Neural progenitor cell (in vitro differentiated cells): ENCODE data around the gene ALK. TPM values are rescaled to one million over a fixed set of nuclear protein-coding genes. Genes with fewer than 3 reads are reported as not detected.

ENCODE experiments used
- DNase-seq: peaks from one replicate; pipeline ENCODE4 v3.0.0-alpha.2; 2016; ENCODE audit warnings: low spot score
- H2AFZ ChIP-seq: fragments of 200-600 bp; sonication (generic); replicated peaks from 2 replicates; pipeline ENCODE4 v1.6.1; 2016; ENCODE audit warnings: antibody characterized with exemption
- H3F3A ChIP-seq: fragments of 200-600 bp; sonication (generic); 2 replicates; pipeline ENCODE4 v1.6.1; 2016; ENCODE audit warnings: antibody characterized with exemption, low read depth
- H3K27ac ChIP-seq: fragments of 200-600 bp; sonication (generic); 2 replicates; pipeline ENCODE4 v1.5.1; 2016; ENCODE audit warnings: mild to moderate bottlenecking
- H3K27me3 ChIP-seq: fragments of 200-600 bp; sonication (generic); 2 replicates; pipeline ENCODE4 v1.6.1; 2016; ENCODE audit warnings: mild to moderate bottlenecking, moderate library complexity
- H3K36me3 ChIP-seq: fragments of 200-600 bp; sonication (generic); 2 replicates; pipeline ENCODE4 v1.5.1; 2016
- H3K4me1 ChIP-seq: fragments of 200-600 bp; sonication (generic); 2 replicates; pipeline ENCODE4 v1.6.1; 2016; ENCODE audit warnings: mixed run types
- H3K4me2 ChIP-seq: fragments of 200-600 bp; sonication (generic); 2 replicates; pipeline ENCODE4 v1.6.1; 2016
- H3K4me3 ChIP-seq: fragments of 200-600 bp; sonication (generic); 2 replicates; pipeline ENCODE4 v1.5.1; 2016
- H3K79me2 ChIP-seq: fragments of 200-600 bp; sonication (generic); 2 replicates; pipeline ENCODE4 v1.6.1; 2016; ENCODE audit warnings: low read depth
- H3K9ac ChIP-seq: fragments of 200-600 bp; sonication (generic); 2 replicates; pipeline ENCODE4 v1.6.1; 2016
- H3K9me3 ChIP-seq: fragments of 200-600 bp; sonication (generic); 2 replicates; pipeline ENCODE4 v1.5.1; 2016; ENCODE audit warnings: low read depth
- H4K20me1 ChIP-seq: fragments of 200-600 bp; sonication (generic); 2 replicates; pipeline ENCODE4 v1.6.1; 2016; ENCODE audit warnings: low read depth
- H3K27ac Mint-ChIP-seq: 3 replicates; pipeline ENCODE4 v1.8.0; 2021; ENCODE audit warnings: mixed read lengths
- H3K27me3 Mint-ChIP-seq: 2 replicates; pipeline ENCODE4 v1.8.0; 2022; ENCODE audit warnings: low read depth, mild to moderate bottlenecking, inconsistent platforms, moderate library complexity, mixed read lengths; ENCODE audit not compliant: insufficient read depth
- H3K36me3 Mint-ChIP-seq: 3 replicates; pipeline ENCODE4 v1.8.0; 2021; ENCODE audit warnings: mixed read lengths
- H3K4me1 Mint-ChIP-seq: 3 replicates; pipeline ENCODE4 v1.8.0; 2021; ENCODE audit warnings: mixed read lengths
- H3K4me3 Mint-ChIP-seq: 3 replicates; pipeline ENCODE4 v1.8.0; 2021; ENCODE audit warnings: mild to moderate bottlenecking, moderate library complexity, mixed read lengths
- H3K9me3 Mint-ChIP-seq: 3 replicates; pipeline ENCODE4 v1.8.0; 2020; ENCODE audit warnings: mixed read lengths
- CTCF ChIP-seq: fragments of 200-600 bp; sonication (generic); IDR thresholded peaks from 2 replicates; pipeline ENCODE4 v1.5.1; 2017; ENCODE audit warnings: antibody characterized with exemption, mild to moderate bottlenecking
- EZH2 ChIP-seq: fragments of 200-600 bp; sonication (generic); IDR thresholded peaks from 2 replicates; pipeline ENCODE4 v1.6.1; 2017; ENCODE audit warnings: antibody characterized with exemption, mild to moderate bottlenecking, moderate library complexity
- EZH2phosphoT487 ChIP-seq: fragments of 200-600 bp; sonication (generic); IDR thresholded peaks from 2 replicates; pipeline ENCODE4 v1.6.1; 2017; ENCODE audit warnings: antibody characterized with exemption
- total RNA-seq: library from RNA; depleted of rRNA; stranded (reverse); fragments of >200 nt; gene quantifications from 2 replicates; pipeline ENCODE4 v1.2.3, GENCODE V29; 2015; ENCODE audit warnings: low replicate concordance

The ALK gene
- total RNA-seq, 1 donor from 2014 or later = not detected

GRCh38 chr2:29235411-29235810 is 686.0 kb downstream of the ALK start:
- H3K27ac ChIP-seq = no peak overlapping the region
- H3F3A ChIP-seq = no peaks in the 10 kb centered on the region
- no peak overlapping the region for H3K4me2 ChIP-seq
- no peak overlapping the region for H2AFZ ChIP-seq
- no peaks in the 10 kb centered on the region for H3K79me2 ChIP-seq
- H3K36me3 ChIP-seq = no peaks in the 10 kb centered on the region
- no peak for DNase-seq
- H3K27me3 ChIP-seq = no peaks in the 10 kb centered on the region
- no peak overlapping the region for H3K9ac ChIP-seq
- H3K4me3 ChIP-seq = no peak overlapping the region
- peaks cover 6% of the 10 kb centered on the region for H3K4me1 Mint-ChIP-seq
- H3K4me3 Mint-ChIP-seq = no peak overlapping the region
- H3K27me3 Mint-ChIP-seq = peaks cover 10% of the 10 kb centered on the region
- no peaks in the 10 kb centered on the region for H3K4me1 ChIP-seq
- no peaks in the 10 kb centered on the region for H3K9me3 ChIP-seq
- H3K36me3 Mint-ChIP-seq = no peaks in the 10 kb centered on the region
- peak overlapping the region; percentile 50 for H3K27ac Mint-ChIP-seq
- TF ChIP-seq EZH2phosphoT487 (no peak), CTCF (no peak), EZH2 (no peak)
- H3K9me3 Mint-ChIP-seq = no peaks in the 10 kb centered on the region
- H4K20me1 ChIP-seq = no peaks in the 10 kb centered on the region

GRCh38 chr2:29233428-29233827 is 688.0 kb downstream of the ALK start:
- Histone ChIP-seq H3K4me3 (no peak overlapping the region), H3K4me1 (no peaks in the 10 kb centered on the region), H3K27me3 (no peaks in the 10 kb centered on the region), H3K9ac (no peak overlapping the region), H3K27ac (no peak overlapping the region), H2AFZ (no peak overlapping the region), H3K4me2 (no peak overlapping the region), H3K9me3 (no peaks in the 10 kb centered on the region), H3K36me3 (no peaks in the 10 kb centered on the region), H4K20me1 (no peaks in the 10 kb centered on the region), H3F3A (no peaks in the 10 kb centered on the region), H3K79me2 (no peaks in the 10 kb centered on the region)
- DNase-seq = peak; percentile 38
- Mint-ChIP-seq H3K4me3 (no peak overlapping the region), H3K27ac (no peak overlapping the region), H3K27me3 (peaks cover 6% of the 10 kb centered on the region), H3K36me3 (no peaks in the 10 kb centered on the region), H3K9me3 (no peaks in the 10 kb centered on the region), H3K4me1 (peaks cover 6% of the 10 kb centered on the region)
- TF ChIP-seq CTCF = no peak
- TF ChIP-seq EZH2 = no peak
- no peak for TF ChIP-seq EZH2phosphoT487

- Histone ChIP-seq H3K27me3 (no peaks in the 10 kb centered on the region), H3K27ac (no peak overlapping the region), H3K4me3 (no peak overlapping the region), H3K9me3 (no peaks in the 10 kb centered on the region), H3K36me3 (no peaks in the 10 kb centered on the region), H3F3A (no peaks in the 10 kb centered on the region), H3K4me2 (no peak overlapping the region), H4K20me1 (no peaks in the 10 kb centered on the region), H3K4me1 (no peaks in the 10 kb centered on the region), H3K9ac (no peak overlapping the region), H3K79me2 (no peaks in the 10 kb centered on the region), H2AFZ (no peak overlapping the region)
- H3K9me3 Mint-ChIP-seq = no peaks in the 10 kb centered on the region
- H3K4me1 Mint-ChIP-seq = peaks cover 9% of the 10 kb centered on the region
- H3K27me3 Mint-ChIP-seq = peaks cover 6% of the 10 kb centered on the region
- H3K4me3 Mint-ChIP-seq = no peak overlapping the region
- H3K27ac Mint-ChIP-seq = no peak overlapping the region
- no peak for DNase-seq
- TF ChIP-seq EZH2phosphoT487 = no peak
- TF ChIP-seq EZH2 = no peak
- H3K36me3 Mint-ChIP-seq = no peaks in the 10 kb centered on the region
Measured at GRCh38 chr2:29232041-29232440, 689.3 kb downstream of the ALK start.

- no peaks in the 10 kb centered on the region for H4K20me1 ChIP-seq
- no peaks in the 10 kb centered on the region for H3K36me3 ChIP-seq
- H3K9me3 ChIP-seq = no peaks in the 10 kb centered on the region
- H3K4me3 ChIP-seq = no peak overlapping the region
- no peaks in the 10 kb centered on the region for H3K27me3 ChIP-seq
- no peak overlapping the region for H3K4me3 Mint-ChIP-seq
- H3F3A ChIP-seq = no peaks in the 10 kb centered on the region
- no peaks in the 10 kb centered on the region for H3K36me3 Mint-ChIP-seq
- no peaks in the 10 kb centered on the region for H3K9me3 Mint-ChIP-seq
- H3K4me2 ChIP-seq = no peak overlapping the region
- no peak overlapping the region for H2AFZ ChIP-seq
- H3K27ac ChIP-seq = no peak overlapping the region
- H3K79me2 ChIP-seq = no peaks in the 10 kb centered on the region
- peaks cover 15% of the 10 kb centered on the region for H3K4me1 Mint-ChIP-seq
- H3K4me1 ChIP-seq = no peaks in the 10 kb centered on the region
- no peak overlapping the region for H3K27ac Mint-ChIP-seq
- peaks cover 10% of the 10 kb centered on the region for H3K27me3 Mint-ChIP-seq
- no peak overlapping the region for H3K9ac ChIP-seq
- TF ChIP-seq EZH2 (no peak), EZH2phosphoT487 (no peak), CTCF (no peak)
- no peak for DNase-seq
Measured at GRCh38 chr2:29229640-29230039, 691.7 kb downstream of the ALK start.
